GDM1 (cell line): ENCODE results near the gene IGFL2.

Experiments used
- DNase-seq: peaks from one replicate; lab custom pipeline; 2025; lab: John Stamatoyannopoulos, UW

The IGFL2 gene

GRCh38 chr19:46209051-46209450 is 61.0 kb downstream of the IGFL2 start:
- DNase-seq = no peak

GRCh38 chr19:46209472-46209871 is 61.4 kb downstream of the IGFL2 start:
- DNase-seq = no peak

- DNase-seq = no peak
Measured at GRCh38 chr19:46210669-46211068, 62.6 kb downstream of the IGFL2 start.
